AG10803 (cell line): Measurements from ENCODE around the gene SDHAF2.

Source experiments
- DNase-seq: peaks from one replicate; pipeline ENCODE4 v3.0.0; 2010; ENCODE audit warnings: low read depth
- H3K4me3 ChIP-seq: 2 replicates; pipeline ENCODE4 v1.5.1; 2011; ENCODE audit warnings: mild to moderate bottlenecking, low read length, control low read depth
- TF ChIP-seq, protein P1 (sequence below): conservative IDR thresholded peaks from 2 replicates; pipeline ENCODE4 v1.5.1; 2011; ENCODE audit warnings: mild to moderate bottlenecking, low read length, control low read depth, inconsistent platforms

SDHAF2 gene

DNA sequence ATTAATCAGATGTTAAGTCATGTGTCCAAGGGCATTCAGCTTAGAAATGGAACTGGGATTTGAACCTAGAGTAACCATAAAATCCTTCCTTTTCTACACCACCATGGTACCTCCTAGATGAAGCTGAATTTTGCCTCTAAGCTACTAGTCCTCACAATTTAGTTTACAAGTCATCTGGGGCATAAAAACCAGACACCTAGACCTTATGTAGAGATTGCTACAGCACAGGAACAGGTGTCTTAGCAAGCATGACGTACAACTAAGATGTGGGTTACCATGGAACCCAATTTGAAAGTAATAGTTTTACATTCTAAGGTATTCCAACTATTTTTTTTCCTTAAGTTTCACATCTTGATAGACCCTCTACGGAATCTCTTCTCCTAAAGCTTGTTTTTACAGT is 28.4 kb upstream of the SDHAF2 start:
- DNase-seq = no peak
- TF ChIP-seq, protein P1, sequence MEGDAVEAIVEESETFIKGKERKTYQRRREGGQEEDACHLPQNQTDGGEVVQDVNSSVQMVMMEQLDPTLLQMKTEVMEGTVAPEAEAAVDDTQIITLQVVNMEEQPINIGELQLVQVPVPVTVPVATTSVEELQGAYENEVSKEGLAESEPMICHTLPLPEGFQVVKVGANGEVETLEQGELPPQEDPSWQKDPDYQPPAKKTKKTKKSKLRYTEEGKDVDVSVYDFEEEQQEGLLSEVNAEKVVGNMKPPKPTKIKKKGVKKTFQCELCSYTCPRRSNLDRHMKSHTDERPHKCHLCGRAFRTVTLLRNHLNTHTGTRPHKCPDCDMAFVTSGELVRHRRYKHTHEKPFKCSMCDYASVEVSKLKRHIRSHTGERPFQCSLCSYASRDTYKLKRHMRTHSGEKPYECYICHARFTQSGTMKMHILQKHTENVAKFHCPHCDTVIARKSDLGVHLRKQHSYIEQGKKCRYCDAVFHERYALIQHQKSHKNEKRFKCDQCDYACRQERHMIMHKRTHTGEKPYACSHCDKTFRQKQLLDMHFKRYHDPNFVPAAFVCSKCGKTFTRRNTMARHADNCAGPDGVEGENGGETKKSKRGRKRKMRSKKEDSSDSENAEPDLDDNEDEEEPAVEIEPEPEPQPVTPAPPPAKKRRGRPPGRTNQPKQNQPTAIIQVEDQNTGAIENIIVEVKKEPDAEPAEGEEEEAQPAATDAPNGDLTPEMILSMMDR = no peak
- H3K4me3 ChIP-seq = no peak overlapping the region

DNA sequence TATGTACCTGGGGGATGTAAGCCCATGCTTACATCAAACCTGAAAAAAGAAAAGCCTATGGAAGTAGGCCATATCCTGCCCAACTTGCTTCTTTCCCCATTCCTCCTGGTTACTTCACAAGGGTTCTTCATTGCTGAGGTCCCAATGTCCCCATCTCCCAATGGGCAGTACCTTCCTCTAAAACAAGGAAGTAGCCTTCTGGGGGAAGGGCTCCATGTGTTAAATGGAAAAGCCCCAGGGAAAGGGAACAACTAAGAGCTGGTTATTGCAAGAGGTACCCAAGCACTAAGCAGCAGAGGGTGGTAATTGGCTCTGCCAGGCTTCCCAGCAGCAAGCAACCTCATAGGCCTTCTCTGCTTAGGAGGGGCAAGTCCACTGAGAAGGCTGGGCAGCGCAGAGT is 26.3 kb upstream of the SDHAF2 start:
- TF ChIP-seq, protein P1 = no peak
- no peak for DNase-seq
- no peak overlapping the region for H3K4me3 ChIP-seq

DNA sequence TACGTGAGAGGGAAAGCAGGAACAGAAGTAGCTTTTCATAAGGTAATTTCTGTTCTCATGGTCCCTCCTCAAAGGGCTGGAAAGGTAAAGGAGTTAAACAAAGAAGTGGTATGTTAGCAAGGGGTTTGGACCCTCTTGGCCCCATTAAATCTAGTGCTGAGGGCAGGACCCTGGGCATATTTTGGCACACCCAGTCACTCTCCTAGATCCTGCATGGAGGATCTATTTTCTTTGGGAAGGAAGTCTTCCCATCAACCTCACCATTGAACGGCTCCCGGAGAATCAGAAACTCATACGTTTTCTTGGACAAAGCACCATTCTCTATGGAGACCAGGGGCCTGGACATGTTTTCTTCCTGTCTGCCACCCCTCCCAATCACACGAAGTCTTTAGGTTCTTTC is 25.8 kb upstream of the SDHAF2 start:
- H3K4me3 ChIP-seq = no peak overlapping the region
- TF ChIP-seq, protein P1 = no peak
- DNase-seq = no peak

DNA sequence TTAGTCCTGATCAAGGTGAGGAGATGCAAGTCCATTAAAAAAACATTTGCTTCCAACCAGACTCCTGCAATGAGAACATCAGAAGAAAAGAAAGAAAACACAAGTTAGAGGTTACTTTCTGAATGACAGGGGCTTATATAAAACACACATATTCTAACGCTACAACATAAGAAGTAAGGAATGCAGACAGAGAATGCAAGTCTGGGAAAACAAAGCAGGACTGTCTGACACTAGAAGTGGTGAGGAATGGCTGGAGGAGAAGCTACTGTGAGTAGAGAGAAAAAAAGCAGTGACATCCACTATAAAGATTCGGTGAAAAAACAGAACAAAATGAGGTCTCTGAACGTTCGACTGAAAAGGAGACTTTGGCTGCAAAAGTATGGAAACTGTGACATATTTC is 25.3 kb upstream of the SDHAF2 start:
- TF ChIP-seq, protein P1 = no peak
- DNase-seq = no peak

DNA sequence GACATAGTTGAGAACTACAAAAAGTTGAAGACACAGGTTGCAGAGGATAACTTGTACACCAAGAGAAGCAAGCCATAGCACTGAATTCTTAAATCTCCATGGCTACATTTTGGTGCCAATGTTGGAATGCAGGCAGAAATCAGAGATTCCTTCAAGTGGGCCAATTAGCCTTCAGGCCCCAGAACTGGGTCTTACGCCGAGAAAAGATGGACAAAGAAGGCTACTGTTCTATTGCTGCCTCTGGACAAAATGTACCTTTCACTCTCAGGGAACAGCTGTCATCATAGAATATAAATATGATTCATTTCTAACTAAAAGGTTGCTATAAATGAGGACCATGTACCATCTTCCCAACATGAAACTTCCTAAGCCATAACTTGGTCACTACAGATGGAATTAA is 23.9 kb upstream of the SDHAF2 start:
- DNase-seq = no peak
- no peak overlapping the region for H3K4me3 ChIP-seq
- TF ChIP-seq, protein P1 = no peak

More for the DNA sequence above, 25.3 kb upstream of the SDHAF2 start:
- no peak overlapping the region for H3K4me3 ChIP-seq

DNA sequence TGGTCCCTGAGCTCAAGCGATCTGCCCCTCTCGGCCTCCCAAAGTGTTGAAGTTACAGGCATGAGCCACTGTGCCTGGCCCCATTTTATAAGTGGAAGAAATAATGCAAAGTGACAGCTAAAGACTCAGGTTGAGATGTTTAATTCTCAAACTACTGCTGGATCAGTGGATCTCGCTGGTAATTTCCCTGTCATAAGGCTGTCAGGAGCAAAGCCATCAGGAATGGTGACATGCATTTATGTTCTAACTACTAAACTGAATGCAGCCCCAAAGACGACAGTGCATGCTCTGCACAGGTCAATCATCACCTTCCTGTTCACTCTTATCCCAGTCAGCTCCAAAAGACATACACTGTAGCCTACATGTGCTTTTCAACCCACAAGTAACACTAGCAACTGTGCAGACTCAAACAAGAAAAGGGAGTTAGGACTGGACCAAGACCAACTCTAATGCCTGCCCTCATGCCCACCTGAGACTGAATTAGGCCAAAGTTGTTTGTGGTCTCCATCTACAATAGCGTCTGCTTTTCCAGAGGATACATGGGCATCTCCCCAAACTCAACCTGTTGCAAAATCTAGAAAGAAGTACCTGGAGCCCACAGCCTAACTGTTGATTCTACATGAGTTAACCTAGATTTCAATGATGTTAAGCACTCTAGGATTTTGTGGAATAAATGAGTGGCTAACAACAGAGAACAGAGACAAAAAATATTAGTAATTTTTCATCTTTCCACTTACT is 22.8 kb upstream of the SDHAF2 start:
- DNase-seq = no peak

GRCh38 chr11:61411589-61411988 is 18.3 kb upstream of the SDHAF2 start:
- H3K4me3 ChIP-seq = no peak overlapping the region
- TF ChIP-seq, protein P1 = no peak
- no peak for DNase-seq

More for the DNA sequence above, 22.8 kb upstream of the SDHAF2 start:
- TF ChIP-seq, protein P1 = no peak
- no peak overlapping the region for H3K4me3 ChIP-seq
